SHP77 treated with DMSO at 0.1 percent for 48 hours (cell line): Measurements from ENCODE around the gene PEX11G.
A peak's percentile ranks its signal among the peaks of the same experiment; 100 is the strongest.

Source experiments
- DNase-seq: peaks from one replicate; lab custom pipeline; 2025; lab: John Stamatoyannopoulos, UW

PEX11G gene

GRCh38 chr19:7521551-7522071 lies 32.8 kb upstream of the PEX11G start:
- DNase-seq: no peak

DNA sequence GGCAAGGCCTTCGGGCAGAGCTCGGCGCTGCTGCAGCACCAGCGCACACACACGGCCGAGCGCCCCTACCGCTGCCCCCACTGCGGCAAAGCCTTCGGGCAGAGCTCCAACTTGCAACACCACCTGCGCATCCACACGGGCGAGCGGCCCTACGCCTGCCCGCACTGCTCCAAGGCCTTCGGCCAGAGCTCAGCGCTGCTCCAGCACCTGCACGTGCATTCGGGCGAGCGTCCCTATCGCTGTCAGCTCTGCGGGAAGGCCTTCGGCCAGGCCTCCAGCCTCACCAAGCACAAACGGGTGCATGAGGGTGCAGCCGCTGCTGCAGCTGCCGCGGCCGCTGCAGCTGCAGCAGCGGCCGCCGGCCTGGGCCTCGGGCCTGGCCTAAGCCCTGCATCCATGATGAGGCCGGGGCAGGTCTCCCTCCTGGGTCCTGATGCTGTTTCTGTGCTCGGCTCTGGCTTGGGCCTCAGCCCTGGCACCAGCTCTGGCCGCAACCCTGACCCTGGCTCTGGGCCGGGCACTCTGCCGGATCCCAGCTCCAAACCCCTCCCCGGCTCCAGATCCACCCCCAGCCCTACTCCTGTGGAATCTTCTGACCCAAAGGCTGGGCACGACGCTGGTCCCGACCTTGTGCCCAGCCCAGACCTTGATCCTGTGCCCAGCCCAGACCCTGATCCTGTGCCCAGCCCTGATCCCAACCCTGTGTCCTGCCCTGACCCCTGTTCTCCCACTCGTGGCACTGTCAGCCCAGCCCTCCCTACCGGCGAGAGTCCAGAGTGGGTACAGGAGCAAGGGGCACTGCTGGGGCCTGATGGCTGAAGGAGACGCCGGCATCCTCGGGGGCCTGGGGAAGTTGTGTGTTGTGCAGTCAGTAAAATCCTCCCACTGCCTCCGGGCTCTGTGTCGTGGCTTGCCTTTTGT lies 31.6 kb upstream of the PEX11G start:
- no peak for DNase-seq

DNA sequence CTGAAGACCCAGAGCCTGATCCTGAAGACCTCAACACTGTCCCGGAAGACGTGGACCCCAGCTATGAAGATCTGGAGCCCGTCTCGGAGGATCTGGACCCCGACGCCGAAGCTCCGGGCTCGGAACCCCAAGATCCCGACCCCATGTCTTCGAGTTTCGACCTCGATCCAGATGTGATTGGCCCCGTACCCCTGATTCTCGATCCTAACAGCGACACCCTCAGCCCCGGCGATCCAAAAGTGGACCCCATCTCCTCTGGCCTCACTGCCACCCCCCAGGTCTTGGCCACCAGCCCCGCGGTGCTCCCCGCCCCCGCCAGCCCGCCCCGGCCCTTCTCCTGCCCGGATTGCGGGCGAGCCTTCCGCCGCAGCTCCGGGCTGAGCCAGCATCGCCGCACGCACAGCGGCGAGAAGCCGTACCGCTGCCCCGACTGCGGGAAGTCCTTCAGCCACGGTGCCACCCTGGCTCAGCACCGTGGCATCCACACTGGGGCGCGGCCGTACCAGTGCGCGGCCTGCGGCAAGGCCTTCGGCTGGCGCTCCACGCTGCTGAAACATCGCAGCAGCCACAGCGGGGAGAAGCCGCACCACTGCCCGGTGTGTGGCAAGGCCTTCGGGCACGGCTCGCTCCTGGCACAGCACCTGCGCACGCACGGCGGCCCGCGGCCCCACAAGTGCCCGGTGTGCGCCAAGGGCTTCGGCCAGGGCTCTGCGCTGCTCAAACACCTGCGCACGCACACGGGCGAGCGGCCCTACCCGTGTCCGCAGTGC lies 30.7 kb upstream of the PEX11G start:
- no peak for DNase-seq

- no peak for DNase-seq
These were observed 28.0 kb upstream of the PEX11G start for GRCh38 chr19:7516878-7517277.

DNA sequence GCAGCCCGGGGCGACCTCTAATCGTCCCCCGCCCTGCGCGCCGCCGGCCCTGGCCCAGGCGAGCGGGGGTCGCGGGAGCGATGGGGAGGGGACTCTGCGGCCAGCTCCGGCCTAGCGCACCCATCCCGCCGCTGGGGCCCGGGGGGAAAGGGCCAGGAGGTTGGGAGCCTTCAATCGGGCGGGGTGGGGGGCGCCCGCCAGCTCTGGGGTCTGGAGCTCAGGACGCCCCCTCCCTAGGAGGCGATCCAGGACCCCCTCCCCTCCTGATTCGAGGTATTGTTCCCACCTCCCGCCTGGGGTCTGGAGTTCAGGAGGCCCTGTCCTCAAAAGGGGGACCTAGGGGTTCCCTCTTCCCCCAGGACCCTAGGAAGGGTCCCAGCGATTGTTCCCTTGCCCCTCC lies 27.5 kb upstream of the PEX11G start:
- DNase-seq: no peak

DNA sequence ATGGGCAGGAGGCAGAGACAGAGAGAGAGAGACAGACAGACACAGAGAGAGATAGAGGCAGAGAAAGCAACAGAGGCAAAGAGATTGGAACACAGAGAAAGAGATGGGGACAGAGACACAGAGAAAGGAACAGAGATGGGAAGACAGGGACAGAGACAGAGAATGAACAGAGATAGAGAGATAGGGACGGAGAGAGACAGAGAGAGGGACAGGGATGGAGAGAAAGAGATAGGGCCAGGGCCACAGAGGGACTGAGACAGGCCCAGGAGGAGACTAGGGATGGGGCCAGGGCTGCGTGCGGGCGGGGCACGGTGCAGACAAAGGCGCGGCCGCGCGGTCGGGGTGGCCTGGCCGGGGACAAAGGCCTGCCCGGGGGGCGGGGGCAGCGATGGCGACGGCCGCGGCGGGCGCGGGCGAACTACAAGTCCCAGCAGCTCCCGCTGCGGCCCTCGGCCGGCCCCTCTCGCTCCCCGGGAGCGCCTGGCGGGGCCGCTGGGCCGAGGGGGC lies 26.9 kb upstream of the PEX11G start, which contains the start of gene ZNF358:
Gene ZNF358 (plus strand): TSS at position 459 of the 507 bp plus-strand sequence. CDS start 3,140 bp downstream, outside the sequence.
- DNase-seq: no peak

- no peak for DNase-seq
These were observed 26.3 kb upstream of the PEX11G start for GRCh38 chr19:7515110-7515644.

DNA sequence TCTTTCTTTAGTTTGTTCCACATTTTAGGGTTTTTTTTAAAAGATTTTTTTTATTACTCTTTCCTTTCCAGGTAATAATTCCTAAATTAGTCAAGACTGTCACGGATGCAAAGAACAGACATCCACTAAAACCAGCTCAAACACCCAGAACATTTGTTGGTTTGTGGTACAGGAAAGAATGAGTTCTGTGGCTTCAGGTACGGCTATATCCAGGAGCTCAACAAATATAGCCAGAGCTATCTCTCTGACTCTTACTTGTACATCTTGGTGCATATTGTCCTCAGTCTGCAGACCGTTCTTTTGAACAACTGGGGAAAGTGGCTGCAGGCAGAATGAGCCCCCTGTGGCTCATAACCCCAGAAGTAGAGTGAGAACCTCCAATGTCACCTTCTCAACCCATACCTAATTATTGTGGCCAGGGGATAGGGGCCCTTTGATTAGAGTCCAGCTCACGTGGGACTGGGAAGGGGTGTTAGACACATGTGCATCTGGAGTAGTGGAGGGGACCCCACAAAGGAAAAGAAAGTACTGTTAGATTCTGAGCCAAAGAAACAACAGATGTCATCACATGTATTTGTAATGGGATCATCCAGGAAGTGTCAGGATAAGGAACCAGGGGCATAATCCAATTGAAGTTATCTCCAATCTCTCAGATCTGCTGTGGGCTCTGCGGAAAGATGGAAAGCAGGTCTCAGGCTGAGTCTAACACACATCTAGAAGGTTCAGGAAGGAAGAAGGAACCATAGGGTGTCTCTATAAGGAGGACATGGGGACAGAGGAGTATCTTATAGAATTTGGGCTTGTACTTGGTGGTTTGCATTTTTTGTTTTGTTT lies 25.2 kb upstream of the PEX11G start:
- DNase-seq: no peak

GRCh38 chr19:7512400-7512851 lies 23.6 kb upstream of the PEX11G start:
- no peak for DNase-seq

DNA sequence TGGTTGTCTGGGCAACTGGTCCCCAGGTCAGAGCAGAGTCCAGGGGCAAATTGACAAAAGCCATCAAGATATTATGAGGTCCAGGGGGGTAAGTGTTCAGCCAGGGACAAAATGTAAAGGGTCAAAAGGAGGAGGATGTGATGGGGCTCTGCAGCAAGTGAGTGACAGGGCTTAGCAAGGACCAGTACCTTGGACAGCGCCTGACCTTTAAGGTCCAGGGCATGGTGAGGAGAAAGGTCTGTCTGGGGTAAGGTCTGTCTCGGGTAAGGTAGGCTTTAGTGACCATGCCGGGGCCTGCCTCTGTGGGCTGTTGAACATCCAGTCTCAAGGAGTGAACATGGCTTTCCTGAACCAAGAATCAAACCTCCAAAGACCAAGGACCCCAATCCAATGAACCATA lies 20.8 kb upstream of the PEX11G start:
- DNase-seq: no peak

DNA sequence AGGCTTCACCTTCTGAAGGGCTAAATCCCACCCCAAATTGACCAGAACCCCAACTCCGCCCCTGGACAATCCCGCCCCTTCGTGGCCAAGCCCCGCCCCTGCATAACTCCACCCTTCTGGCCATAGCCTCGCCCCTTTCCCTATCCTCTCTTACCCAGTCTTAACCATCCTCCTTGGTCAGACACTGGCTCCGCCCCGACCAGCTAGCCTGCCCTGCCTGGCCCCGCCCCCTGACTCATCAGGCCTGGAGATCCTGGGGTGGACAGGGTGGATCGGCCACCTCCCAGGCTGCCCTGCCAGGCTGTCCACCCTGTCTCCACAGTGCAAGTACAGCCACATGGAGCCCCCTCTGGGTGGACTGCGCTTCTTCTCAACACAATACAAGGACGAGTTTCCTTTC lies 19.0 kb upstream of the PEX11G start:
- DNase-seq: peak; percentile 19

DNA sequence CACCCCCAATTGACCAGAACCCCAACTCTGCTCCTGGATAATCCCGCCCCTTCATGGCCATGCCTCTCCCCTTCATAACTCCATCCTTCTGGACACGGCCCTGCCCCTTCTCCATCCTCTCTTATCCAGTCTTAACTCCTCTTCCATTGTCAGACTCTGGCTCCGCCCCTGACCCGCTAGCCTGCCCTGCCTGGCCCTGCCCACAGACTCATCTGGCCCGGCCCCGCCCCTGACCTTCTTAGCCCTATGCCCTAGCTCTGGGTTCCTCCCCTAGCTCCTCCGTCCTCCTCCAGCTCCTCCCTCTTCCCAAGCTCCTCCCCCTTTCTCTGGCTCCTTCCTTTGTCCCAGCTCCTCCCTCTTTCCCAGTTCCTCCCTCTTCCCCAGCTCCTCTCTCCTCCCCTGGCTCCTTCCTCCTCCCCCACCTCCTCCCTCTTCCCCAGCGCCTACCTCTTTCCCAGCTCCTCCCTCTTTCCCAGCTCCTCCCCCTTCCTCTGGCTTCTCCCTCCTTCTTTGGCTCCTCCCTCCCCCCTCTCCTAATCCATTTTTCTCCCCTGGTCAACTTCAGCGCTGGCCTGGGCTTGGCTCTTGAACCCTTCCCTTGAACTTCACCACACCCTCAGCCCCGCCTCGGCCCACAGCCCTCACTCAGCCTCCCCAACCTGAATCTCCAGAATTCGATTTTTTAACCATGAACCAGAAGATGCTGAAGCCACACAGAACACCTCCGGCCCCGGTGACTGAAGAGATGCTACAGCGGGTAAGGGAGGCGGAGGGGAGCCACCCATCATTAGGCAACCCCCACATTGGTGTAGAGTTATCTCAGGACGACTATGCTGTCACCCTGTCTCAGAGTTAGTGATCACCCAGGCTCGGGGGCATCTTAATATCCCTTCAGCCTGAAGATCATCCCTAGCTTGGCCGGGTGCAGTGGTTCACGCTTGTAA lies 17.8 kb upstream of the PEX11G start:
- DNase-seq: peak; percentile 75

DNA sequence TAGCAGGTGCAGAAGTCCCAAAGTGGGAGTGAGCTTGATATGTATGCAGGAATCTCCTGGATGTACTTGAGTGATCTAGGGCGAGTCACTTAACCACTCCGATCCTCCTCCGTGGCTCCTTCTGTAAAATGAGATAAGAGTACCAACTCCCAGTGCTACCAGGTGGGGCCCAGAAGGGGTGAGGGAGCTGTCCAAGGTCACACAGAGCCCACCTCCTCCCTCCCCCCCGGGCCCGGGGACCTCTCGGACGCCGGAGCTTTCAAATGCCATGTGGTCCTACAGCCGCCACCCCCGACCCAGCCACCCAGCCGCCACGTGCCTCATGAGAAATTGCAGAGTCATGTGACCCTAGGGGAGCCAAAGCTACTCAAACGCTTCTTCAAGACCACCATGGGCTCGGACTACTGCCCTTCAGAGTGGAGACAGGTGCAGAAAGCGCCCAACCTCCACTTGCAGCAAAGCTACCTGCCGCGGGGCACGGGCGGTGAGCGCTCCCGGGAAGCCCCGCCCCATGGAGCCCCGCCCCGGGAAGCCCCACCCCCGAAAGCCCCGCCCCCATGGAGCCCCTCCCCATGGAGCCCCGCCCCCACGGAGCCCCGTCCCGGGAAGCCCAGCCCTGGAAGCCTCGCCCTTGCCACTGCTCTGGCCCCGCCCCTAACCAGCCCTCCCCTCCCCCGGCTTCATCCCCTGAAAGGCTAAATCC lies 17.0 kb upstream of the PEX11G start:
- no peak for DNase-seq

DNA sequence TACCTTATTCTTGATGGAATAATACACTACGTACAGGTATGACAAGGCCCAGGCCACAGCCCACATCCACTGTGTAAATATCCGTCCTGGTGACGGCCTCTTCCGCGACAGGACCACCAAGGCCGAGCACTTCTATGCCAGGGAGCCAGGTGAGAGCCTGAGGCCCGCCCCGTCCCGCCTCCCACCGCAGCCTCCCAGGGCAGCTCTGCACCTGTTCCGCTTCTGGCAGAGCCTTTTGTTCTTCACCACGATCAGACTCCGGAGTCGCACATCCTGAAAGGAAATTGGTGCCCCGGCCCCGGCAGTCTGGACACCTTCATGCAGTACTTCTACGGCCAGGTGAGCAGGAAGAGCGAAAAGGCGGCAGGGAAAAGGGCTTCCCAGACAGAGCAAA lies 16.4 kb upstream of the PEX11G start:
- DNase-seq: no peak

DNA sequence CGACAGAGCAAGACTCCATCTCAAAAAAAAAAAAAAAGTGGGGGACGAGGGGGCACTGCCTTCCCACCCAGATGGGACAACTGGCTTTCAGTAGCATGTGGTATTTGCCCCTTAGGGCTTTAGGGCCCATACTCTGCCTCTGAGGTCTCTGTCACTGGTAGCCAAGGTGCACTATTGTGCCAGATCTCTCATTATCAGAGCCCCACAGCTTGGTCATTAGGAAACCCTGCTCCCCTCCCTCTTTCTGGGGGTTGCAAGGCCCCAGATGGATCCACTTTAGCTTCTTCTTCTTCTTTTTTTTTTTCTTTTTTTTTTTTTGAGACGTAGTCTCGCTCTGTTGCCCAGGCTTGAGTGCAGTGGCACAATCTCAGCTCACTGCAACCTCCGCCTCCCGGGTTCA lies 15.8 kb upstream of the PEX11G start:
- no peak for DNase-seq

GRCh38 chr19:7502552-7502951 lies 13.7 kb upstream of the PEX11G start:
- DNase-seq: no peak

- DNase-seq: peak; percentile 51
These were observed 12.1 kb upstream of the PEX11G start for GRCh38 chr19:7500811-7501450.

DNA sequence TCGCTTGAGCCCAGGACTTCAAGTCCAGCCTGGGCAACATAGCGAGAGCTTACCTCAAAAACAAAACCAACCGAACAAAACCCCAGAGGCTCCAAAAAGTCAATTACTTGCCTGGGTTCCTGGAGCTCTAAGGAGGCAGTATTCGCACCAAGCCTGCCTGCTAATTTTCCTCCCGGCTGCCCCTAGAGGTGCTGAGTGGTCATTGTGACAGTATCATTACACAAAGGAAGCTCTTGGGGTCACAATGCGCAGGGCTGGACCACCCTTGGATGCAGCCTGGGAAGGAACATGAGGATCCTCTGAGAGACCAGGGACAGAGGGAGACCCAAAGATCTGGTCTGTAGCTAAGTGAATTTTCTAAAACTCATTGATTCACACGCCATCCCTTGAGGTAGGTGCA lies 8.5 kb upstream of the PEX11G start:
- no peak for DNase-seq
